Measurements from ENCODE around the gene PALMD. TPM values are rescaled to one million over a fixed set of nuclear protein-coding genes. Genes with fewer than 3 reads are reported as not detected.

Gene PALMD
- total RNA-seq, 1 experiment from 2014 or later = 0.05 TPM

GRCh38 chr1:99738858-99739465, 93.0 kb downstream of the PALMD start:
- intact Hi-C loops (cut with micrococcal nuclease; ENCODE audit: unreplicated experiment) = no loop called here
- Histone ChIP-seq H3K4me3 (ENCODE audit: low read depth in 2 of 2, low read length in 2 of 2) (no peak overlapping the region), H3K36me3 (ENCODE audit: control insufficient read depth, insufficient read depth, low read length) (no peaks in the 10 kb centered on the region), H3K27me3 (ENCODE audit: control insufficient read depth, insufficient read depth, low read length) (no peaks in the 10 kb centered on the region), H3K4me1 (ENCODE audit: control insufficient read depth, insufficient read depth, low read length) (no peaks in the 10 kb centered on the region), H3K27ac (ENCODE audit: low read length) (no peak overlapping the region), H3K9me3 (ENCODE audit: control insufficient read depth, insufficient read depth, low read depth, low read length) (no peaks in the 10 kb centered on the region)
- TF ChIP-seq POLR2AphosphoS5 (IDR thresholded peaks at IDR 0.05; ENCODE audit: low read depth, low read length) (no peak), CTCF (IDR thresholded peaks at IDR 0.05) (no peak), REST (IDR thresholded peaks at IDR 0.05; ENCODE audit: insufficient read depth in 1 of 2, low read depth in 2 of 2, low read length in 1 of 2) (no peak), TCF7L2 (IDR thresholded peaks at IDR 0.05; ENCODE audit: low read depth, low read length) (no peak), SIN3A (IDR thresholded peaks at IDR 0.05; ENCODE audit: borderline replicate concordance, insufficient read depth, low read depth, low read length) (no peak)
- no peak for DNase-seq (ENCODE audit: low read depth, low spot score)
- BruUV-seq (replicated peaks) = no TSS peak
- no peak for ATAC-seq
- CTCF ChIA-PET = no interaction called here
- POLR2A ChIA-PET = no interaction called here
- in situ Hi-C loops (cut with HindIII; ENCODE audit: low pct_unique_long_range_greater_than_20kb, low sequenced_read_pairs) = no loop called here

GRCh38 chr1:99740141-99740540, 94.2 kb downstream of the PALMD start:
- no TSS peak for BruUV-seq (replicated peaks)
- Histone ChIP-seq H3K9me3 (ENCODE audit: control insufficient read depth, insufficient read depth, low read depth, low read length) (no peaks in the 10 kb centered on the region), H3K4me1 (ENCODE audit: control insufficient read depth, insufficient read depth, low read length) (no peaks in the 10 kb centered on the region), H3K27me3 (ENCODE audit: control insufficient read depth, insufficient read depth, low read length) (no peaks in the 10 kb centered on the region), H3K36me3 (ENCODE audit: control insufficient read depth, insufficient read depth, low read length) (no peaks in the 10 kb centered on the region), H3K4me3 (ENCODE audit: low read depth in 2 of 2, low read length in 2 of 2) (no peak overlapping the region), H3K27ac (ENCODE audit: low read length) (no peak overlapping the region)
- in situ Hi-C loops (cut with HindIII; ENCODE audit: low pct_unique_long_range_greater_than_20kb, low sequenced_read_pairs) = no loop called here
- intact Hi-C loops (cut with micrococcal nuclease; ENCODE audit: unreplicated experiment) = no loop called here
- DNase-seq (ENCODE audit: low read depth, low spot score) = no peak
- ATAC-seq = no peak
- ChIA-PET CTCF (no interaction called here), POLR2A (no interaction called here)
- TF ChIP-seq POLR2AphosphoS5 (IDR thresholded peaks at IDR 0.05; ENCODE audit: low read depth, low read length) (no peak), TCF7L2 (IDR thresholded peaks at IDR 0.05; ENCODE audit: low read depth, low read length) (no peak), SIN3A (IDR thresholded peaks at IDR 0.05; ENCODE audit: borderline replicate concordance, insufficient read depth, low read depth, low read length) (no peak), CTCF (IDR thresholded peaks at IDR 0.05) (no peak), REST (IDR thresholded peaks at IDR 0.05; ENCODE audit: insufficient read depth in 1 of 2, low read depth in 2 of 2, low read length in 1 of 2) (no peak)

Data from Panc1 (cell line).